Activated T-cell treated with anti-CD3 and anti-CD28 coated beads, Interleukin-2, amount 50 U/mL, for 24 hours (primary cell): ENCODE measurements around the gene BBS10.
"Not testable (repeated sequence)": the region's sequence is repeated elsewhere in the genome, so short reads cannot be mapped to it uniquely, and the experiment has no call there.

ENCODE experiments used
- DNase-seq: peaks from one replicate; pipeline ENCODE4 v3.0.0-alpha.2; 2020
- H3K27ac Mint-ChIP-seq: 2 replicates; pipeline ENCODE4 v1.8.0; 2020; ENCODE audit warnings: mild to moderate bottlenecking, mixed read lengths
- H3K27me3 Mint-ChIP-seq: 2 replicates; pipeline ENCODE4 v1.8.0; 2020; ENCODE audit warnings: mixed read lengths
- H3K36me3 Mint-ChIP-seq: 2 replicates; pipeline ENCODE4 v1.8.0; 2020; ENCODE audit warnings: low read depth, mixed read lengths
- H3K4me1 Mint-ChIP-seq: 2 replicates; pipeline ENCODE4 v1.8.0; 2020; ENCODE audit warnings: low read depth, mixed read lengths
- H3K4me3 Mint-ChIP-seq: 2 replicates; pipeline ENCODE4 v1.8.0; 2020; ENCODE audit warnings: mild to moderate bottlenecking, moderate library complexity, mixed read lengths
- H3K9me3 Mint-ChIP-seq: 2 replicates; pipeline ENCODE4 v1.8.0; 2020; ENCODE audit warnings: mixed read lengths

The BBS10 gene

DNA sequence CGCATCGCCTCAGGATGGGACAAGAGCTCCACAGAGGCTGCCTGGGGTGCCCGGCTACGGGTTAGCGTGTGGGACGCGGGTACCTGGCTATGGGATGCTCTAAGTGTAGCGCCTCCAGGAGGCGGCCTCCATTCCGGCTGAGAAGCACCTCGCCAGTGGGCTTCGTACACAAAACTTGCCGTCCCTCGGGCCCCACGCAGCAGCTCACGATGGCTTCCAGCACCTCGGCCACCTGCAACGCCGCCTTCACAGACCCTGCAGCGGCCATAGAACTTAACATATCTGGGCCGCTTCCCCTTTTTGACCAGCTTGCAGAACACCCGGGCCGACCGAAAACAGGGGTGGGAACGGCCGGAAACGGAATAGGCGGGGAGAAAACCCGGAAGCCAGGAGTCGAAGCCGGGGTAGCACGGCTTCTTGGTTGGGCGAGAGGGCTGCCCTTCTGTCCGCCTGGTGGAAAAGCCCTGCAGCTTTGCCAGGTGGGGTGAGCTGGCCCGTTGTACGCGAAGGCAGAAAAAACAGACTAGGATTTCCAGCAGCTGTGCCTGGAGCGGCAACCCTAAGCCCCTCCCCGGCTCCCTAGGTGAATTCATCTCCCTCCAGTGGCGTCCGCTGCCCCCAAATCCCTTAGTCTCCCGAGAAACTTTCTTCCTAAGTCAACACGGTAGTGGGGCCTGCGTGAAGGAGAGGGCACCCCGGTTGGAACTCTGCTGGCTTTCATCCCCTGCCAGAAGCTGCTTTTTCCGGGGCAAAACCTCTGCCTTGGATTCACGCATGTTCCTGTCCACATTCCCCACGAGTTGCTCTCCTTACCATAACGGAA is at the start of gene BBS10:
Gene BBS10, minus strand, starts transcription at position 337 of the 823 bp plus-strand sequence. Its CDS starts 57 bp downstream, at position 280.
- Mint-ChIP-seq H3K36me3 (peaks cover 24% of the 10 kb centered on the region), H3K27ac (peak within 1 kb of the TSS; percentile 94), H3K27me3 (no peaks in the 10 kb centered on the region), H3K4me3 (peak within 1 kb of the TSS; percentile 94), H3K9me3 (peaks cover 2% of the 10 kb centered on the region), H3K4me1 (peaks cover 35% of the 10 kb centered on the region)
- peak; percentile 90 for DNase-seq

DNA sequence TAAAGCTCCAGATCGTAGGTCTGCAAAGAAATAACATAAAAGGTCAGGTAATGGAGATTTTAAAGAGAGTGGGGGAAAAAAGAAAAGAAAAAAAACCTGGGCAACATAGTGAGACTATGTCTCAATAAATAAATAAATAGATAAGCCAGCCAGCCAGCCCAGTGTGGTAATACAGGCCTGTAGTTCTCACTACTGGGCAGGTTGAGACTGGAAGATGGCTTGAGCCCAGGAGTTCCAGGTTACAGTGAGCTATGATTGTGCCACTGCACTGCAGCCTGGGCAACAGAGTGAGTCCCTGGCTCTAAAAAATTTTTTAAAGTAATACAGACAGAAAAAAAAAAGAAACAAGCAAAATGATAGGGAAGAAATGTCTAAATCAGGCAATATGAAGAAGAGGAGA is 43.2 kb upstream of the BBS10 start:
- Mint-ChIP-seq H3K4me1 (peaks cover 2% of the 10 kb centered on the region), H3K9me3 (no peaks in the 10 kb centered on the region), H3K27me3 (no peaks in the 10 kb centered on the region), H3K36me3 (peaks cover 77% of the 10 kb centered on the region), H3K27ac (no peak overlapping the region), H3K4me3 (no peak overlapping the region)
- no peak for DNase-seq

DNA sequence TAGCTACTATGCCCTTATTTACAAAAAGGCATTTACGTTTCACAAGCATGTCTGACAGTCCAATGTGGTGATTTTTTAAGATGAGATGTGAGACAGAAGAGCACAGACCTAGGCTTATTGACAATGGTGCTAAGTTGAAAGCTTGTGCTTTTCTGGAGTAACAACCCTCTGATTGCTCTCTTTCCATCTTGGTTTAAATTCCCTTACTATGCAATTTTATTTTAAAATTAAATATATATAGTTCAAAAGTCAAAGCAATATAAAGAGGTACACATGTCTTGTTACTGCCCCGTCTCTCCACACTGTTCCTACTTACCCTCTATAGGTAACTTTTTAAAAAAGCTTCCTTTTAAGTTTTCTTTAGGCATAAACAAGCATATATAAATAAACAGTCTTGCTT is 39.4 kb upstream of the BBS10 start:
- Mint-ChIP-seq H3K4me1 (peaks cover 2% of the 10 kb centered on the region), H3K9me3 (no peaks in the 10 kb centered on the region)

DNA sequence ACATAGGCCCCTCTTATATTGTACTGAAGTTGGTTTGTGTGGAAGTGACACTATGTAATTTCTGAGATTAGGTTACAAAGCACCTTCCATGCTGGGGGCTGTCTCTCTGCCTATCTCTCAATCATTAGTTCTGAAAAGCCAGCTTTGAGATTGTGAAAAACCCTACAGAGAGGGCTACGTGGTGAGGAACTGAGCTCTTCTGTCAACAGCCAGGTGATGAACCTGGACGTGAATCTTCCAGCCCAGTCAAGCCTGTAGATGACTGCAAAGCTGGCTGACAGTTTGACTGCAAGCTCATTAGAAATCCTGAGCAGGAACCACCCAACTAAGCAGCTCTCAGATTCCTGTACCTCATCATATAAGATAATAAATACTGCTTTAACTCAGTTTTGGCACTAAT is 36.3 kb upstream of the BBS10 start:
- Mint-ChIP-seq H3K4me1 (no peaks in the 10 kb centered on the region), H3K27me3 (no peaks in the 10 kb centered on the region), H3K36me3 (peaks cover 75% of the 10 kb centered on the region), H3K4me3 (no peak overlapping the region), H3K27ac (no peak overlapping the region), H3K9me3 (no peaks in the 10 kb centered on the region)
- DNase-seq: no peak

More for the DNA sequence above, 39.4 kb upstream of the BBS10 start:
- no peak overlapping the region for H3K4me3 Mint-ChIP-seq
- no peak overlapping the region for H3K27ac Mint-ChIP-seq
- H3K27me3 Mint-ChIP-seq: no peaks in the 10 kb centered on the region
- no peak for DNase-seq
- H3K36me3 Mint-ChIP-seq: peaks cover 84% of the 10 kb centered on the region

DNA sequence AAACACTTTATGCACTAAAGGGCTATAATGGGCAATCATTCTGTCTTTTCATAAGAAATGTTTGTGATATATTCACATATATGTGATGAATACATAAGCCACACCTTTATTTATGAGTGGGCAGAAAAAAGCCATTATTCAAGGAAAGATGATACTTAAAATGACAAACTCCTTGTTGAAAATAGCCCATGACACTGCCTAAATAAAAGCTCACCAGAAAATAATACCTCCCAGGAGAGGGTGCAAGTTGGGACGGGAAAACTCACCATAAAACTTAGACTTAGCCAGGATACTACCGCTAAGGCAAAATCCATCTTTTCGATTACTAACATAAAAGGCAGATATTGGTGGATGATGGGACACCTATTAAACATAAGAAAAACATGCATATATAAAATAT is 35.8 kb upstream of the BBS10 start:
- Mint-ChIP-seq H3K36me3 (peaks cover 74% of the 10 kb centered on the region), H3K27me3 (no peaks in the 10 kb centered on the region), H3K27ac (no peak overlapping the region), H3K4me1 (no peaks in the 10 kb centered on the region), H3K4me3 (no peak overlapping the region), H3K9me3 (no peaks in the 10 kb centered on the region)
- no peak for DNase-seq

DNA sequence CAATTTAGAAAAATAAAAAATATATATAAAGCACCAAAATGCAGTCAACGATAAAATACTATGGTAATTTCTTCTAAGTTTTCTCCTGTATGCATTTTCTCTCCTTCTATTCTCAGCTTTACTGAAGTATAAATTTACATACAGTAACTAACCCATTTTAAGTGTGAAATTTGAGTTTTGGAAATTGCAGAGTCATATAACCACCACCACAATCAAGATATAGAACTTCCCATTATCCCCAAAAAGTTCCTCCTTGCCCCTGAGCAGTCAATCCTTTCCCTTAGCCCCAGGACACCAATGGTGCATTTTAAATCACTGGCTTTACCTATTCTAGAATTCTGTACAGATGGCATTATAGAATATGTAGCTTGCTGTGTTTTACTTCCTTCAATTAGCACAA is 31.0 kb upstream of the BBS10 start:
- Mint-ChIP-seq H3K36me3 (peaks cover 81% of the 10 kb centered on the region), H3K27ac (no peak overlapping the region), H3K4me3 (no peak overlapping the region), H3K4me1 (peaks cover 12% of the 10 kb centered on the region), H3K9me3 (no peaks in the 10 kb centered on the region), H3K27me3 (no peaks in the 10 kb centered on the region)
- DNase-seq: no peak

DNA sequence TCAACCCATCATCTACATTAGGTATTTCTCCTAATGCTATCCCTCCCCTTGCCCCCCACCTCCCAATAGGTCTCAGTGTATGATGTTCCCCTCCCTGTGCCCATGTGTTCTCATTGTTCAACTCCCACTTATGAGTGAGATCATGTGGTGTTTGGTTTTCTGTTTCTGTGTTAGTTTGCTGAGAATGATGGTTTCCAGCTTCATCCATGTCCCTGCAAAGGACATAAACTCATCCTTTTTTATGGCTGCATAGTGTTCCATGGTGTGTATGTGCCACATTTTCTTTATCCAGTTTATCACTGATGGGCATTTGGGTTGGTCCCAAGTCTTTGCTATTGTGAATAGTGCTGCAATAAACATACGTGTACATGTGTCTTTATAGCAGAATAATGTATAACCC is 28.7 kb upstream of the BBS10 start:
- H3K27me3 Mint-ChIP-seq, DNase-seq, H3K9me3 Mint-ChIP-seq, H3K27ac Mint-ChIP-seq, H3K4me3 Mint-ChIP-seq: not testable (repeated sequence)
- H3K4me1 Mint-ChIP-seq: peaks cover 14% of the 10 kb centered on the region
- H3K36me3 Mint-ChIP-seq: peaks cover 82% of the 10 kb centered on the region

DNA sequence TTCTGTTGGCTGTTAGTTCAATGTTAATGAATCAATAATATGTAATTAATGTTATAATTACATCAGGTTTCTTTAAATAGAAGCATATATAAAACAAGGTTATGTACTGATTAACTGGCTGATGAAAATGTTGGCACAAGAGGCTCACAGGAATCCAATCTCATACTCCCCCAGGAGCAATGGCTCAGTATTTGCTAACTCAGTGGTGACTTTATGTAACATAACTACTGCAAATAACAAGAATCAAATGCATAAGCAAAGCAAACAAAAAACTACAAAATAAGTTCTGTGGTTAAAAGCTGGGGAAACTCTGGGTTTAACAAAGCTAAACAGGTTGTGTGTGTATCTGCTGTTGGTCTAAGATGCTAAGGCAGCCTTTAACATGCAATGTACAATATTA is 27.7 kb upstream of the BBS10 start:
- Mint-ChIP-seq H3K36me3 (peaks cover 84% of the 10 kb centered on the region), H3K27ac (no peak overlapping the region), H3K9me3 (no peaks in the 10 kb centered on the region)

DNA sequence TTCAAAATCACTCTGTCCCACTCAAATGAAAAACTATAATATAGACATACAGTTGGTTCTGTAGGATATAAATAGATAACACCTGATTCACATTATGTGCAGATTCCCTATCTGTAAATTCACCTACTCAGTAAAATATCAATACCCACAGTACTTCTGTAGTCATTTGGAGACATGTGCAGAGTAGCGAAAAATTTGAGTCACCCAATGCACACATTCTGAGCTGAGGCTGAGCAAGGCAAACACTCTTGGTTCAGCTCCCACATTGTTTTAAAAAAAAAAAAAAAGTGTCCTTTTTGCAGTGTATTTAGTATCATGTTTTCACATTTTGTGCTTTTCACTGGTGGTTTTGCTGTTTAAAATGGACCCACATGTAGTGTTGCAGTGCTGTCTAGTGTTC is 27.3 kb upstream of the BBS10 start:
- Mint-ChIP-seq H3K4me3 (no peak overlapping the region), H3K27me3 (no peaks in the 10 kb centered on the region), H3K4me1 (peaks cover 14% of the 10 kb centered on the region), H3K9me3 (no peaks in the 10 kb centered on the region), H3K36me3 (peaks cover 84% of the 10 kb centered on the region), H3K27ac (peak overlapping the region; percentile 33)
- no peak for DNase-seq

More for the DNA sequence above, 27.7 kb upstream of the BBS10 start:
- H3K27me3 Mint-ChIP-seq: no peaks in the 10 kb centered on the region
- H3K4me1 Mint-ChIP-seq: peaks cover 14% of the 10 kb centered on the region
- DNase-seq: no peak
- no peak overlapping the region for H3K4me3 Mint-ChIP-seq

DNA sequence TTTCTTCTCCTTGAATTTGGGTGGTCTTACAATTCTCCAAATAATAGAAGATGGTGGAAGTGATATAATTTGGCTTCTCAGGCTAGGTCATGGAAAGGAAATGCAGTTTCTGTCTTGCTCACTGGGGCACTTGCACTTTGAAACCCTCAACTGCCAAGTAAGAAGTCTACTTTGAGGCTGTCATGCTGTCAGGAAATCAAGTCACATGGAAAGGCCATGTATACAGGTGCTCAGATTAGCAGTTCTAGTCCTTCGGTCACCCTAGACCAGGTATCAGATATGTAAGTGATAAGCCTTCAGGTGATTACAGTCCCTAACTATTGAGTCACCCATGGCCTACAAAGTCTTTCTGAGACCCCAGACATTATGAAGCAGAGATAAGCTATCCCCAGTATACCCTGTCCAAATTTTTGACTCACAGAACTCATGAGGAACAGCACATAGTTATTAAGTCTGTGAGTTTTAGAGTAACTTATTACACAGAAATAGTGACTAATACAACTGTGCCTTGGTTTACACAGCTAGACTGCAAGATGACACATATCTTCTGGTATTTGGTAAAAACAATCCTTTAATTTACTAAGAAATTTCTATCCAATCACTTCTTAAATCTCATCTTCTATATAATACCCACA is 26.3 kb upstream of the BBS10 start:
- DNase-seq: no peak
- Mint-ChIP-seq H3K36me3 (peaks cover 89% of the 10 kb centered on the region), H3K27ac (peak overlapping the region; percentile 58), H3K9me3 (no peaks in the 10 kb centered on the region), H3K27me3 (no peaks in the 10 kb centered on the region), H3K4me1 (peaks cover 14% of the 10 kb centered on the region), H3K4me3 (no peak overlapping the region)

DNA sequence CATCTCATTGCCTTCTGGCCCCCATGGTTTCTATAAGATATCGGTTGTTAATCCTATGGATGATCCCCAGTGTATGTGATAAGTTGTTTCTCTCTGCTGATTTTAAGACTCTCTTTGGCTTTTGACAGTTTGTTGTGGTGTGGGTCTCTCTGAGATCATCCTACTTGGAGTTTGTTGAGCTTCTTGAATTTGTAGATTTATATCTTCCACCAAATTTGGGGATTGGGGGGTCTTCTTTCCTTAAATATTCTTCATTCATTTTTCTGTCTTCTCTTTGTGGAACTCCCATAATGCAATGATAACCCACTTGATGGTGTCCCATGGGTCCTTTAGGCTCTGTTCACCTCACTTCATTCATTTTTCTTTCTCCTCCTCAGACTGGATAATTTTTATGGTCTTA is 20.0 kb upstream of the BBS10 start:
- Mint-ChIP-seq H3K27me3 (no peaks in the 10 kb centered on the region), H3K27ac (no peak overlapping the region), H3K36me3 (peaks cover 93% of the 10 kb centered on the region), H3K9me3 (peaks cover 13% of the 10 kb centered on the region), H3K4me1 (peaks cover 5% of the 10 kb centered on the region), H3K4me3 (no peak overlapping the region)
- DNase-seq: no peak

DNA sequence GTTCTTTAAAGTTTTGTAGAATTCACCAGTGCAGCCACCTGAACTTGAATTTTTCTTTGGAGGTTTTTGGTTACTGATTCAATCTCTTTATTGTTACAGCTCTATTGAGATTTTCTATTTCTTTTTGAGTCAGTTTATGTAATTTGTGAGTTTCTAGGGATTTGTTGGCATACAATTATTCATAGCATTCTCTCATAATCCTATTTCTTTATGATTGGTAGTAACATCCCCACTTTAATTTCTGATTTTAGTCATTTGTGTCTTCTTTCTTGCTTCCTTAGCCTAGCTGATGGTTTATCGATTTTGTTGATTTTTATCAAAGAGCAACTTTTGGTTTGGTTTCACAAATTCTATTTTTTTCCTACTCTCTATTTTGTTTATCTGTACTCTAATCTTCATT is 17.9 kb upstream of the BBS10 start:
- H3K27ac Mint-ChIP-seq: no peak overlapping the region
- H3K27me3 Mint-ChIP-seq: no peaks in the 10 kb centered on the region
- peaks cover 92% of the 10 kb centered on the region for H3K36me3 Mint-ChIP-seq
- H3K9me3 Mint-ChIP-seq: peaks cover 13% of the 10 kb centered on the region
- no peak for DNase-seq
- peaks cover 5% of the 10 kb centered on the region for H3K4me1 Mint-ChIP-seq
- H3K4me3 Mint-ChIP-seq: no peak overlapping the region

DNA sequence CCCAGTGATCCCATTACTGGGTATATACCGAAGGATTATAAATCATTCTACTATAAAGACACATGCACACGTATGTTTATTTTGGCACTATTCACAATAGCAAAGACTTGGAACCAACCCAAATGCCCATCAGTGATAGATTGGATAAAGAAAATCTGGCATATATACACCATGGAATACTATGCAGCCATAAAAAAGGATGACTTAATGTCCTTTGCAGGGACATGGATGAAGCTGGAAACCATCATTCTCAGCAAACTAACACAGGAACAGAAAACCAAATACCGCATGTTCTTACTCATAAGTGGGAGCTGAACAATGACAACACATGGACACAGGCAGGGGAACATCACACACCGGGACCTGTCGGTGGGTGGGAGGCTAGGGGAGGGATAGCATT is 15.9 kb upstream of the BBS10 start:
- not testable (repeated sequence) for H3K27me3 Mint-ChIP-seq, H3K4me1 Mint-ChIP-seq, DNase-seq, H3K27ac Mint-ChIP-seq, H3K4me3 Mint-ChIP-seq
- Mint-ChIP-seq H3K36me3 (peaks cover 92% of the 10 kb centered on the region), H3K9me3 (peaks cover 13% of the 10 kb centered on the region)

DNA sequence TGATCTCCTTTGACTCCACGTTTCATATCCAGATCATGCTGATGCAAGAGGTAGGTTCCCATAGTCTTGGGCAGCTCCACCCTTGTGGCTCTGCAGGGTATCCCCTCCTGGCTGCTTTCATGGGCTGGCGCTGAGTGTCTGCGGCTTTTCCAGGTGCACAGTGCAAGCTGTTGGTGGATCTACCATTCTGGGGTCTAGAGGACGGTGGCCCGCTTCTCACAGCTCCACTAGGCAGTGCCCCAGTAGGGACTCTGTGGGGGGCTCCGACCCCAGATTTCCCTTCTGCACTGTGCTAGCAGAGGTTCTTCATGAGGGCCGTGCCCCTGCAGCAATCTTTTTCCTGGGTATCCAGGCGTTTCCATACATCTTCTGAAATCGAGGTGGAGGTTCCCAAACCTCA is 12.1 kb upstream of the BBS10 start:
- Mint-ChIP-seq H3K4me1 (no peaks in the 10 kb centered on the region), H3K4me3 (no peak overlapping the region), H3K36me3 (peaks cover 85% of the 10 kb centered on the region), H3K27ac (no peak overlapping the region), H3K27me3 (no peaks in the 10 kb centered on the region), H3K9me3 (peaks cover 5% of the 10 kb centered on the region)
- DNase-seq: no peak

DNA sequence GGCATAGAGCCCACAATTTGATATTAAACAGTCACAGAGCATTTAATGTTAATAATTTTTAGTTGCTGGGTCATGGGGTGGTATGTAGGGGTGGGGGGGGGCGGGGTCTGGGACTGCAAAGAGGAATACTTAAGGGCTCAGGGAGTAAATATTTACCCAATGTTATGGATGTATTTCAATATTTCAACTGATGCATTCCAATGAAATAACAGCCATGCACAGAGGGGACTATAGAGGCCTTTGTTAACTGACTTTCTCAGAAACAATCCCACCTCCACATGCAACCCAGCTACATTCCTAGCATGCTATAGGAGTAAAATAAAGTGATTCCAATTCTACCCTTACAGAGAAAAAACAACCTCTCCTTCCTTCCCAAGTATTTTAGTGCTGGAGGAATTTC is 7.9 kb upstream of the BBS10 start:
- no peak for DNase-seq
- Mint-ChIP-seq H3K27me3 (no peaks in the 10 kb centered on the region), H3K4me3 (no peak overlapping the region), H3K9me3 (no peaks in the 10 kb centered on the region), H3K36me3 (peaks cover 58% of the 10 kb centered on the region), H3K4me1 (no peaks in the 10 kb centered on the region), H3K27ac (no peak overlapping the region)
